Measurements from ENCODE around the gene LTA.

Gene LTA

DNA sequence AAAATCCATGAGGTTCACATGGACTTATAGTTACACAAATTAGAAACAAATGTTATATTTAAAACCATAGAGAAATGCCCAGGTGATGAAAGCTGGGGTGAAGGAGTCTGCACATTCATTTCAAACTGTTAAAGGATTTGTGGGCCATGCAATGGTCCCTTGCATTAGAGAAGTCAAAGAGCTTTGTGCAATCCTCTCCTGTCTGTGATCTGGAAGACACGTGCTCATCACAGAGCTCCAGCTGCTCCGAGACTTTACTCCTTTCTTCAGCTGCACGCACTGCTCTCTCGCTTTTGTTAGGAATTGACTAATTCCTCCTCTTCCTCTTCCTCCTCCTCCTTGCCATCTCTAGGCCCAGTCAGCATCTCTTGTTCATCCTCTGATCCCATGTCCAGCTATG lies 38.9 kb downstream of the LTA start:
- POLR2A ChIA-PET, result interaction anchor here (1.0 kb wide), 1 partner anchor 41 kb away, joined by 4 read pairs; no protein-coding TSS in a partner anchor
- Histone ChIP-seq H3K9me3 (ENCODE audit: control insufficient read depth, insufficient read depth, low read depth, low read length) (no peaks in the 10 kb centered on the region), H3K4me3 (ENCODE audit: low read depth, low read length) (no peak overlapping the region), H3K4me1 (ENCODE audit: control insufficient read depth, insufficient read depth, low read length) (peaks cover 7% of the 10 kb centered on the region; the same call in 1 of the 2 replicates), H3K27ac (ENCODE audit: extremely low read depth, low read depth, low read length) (no peak overlapping the region), H3K36me3 (ENCODE audit: control insufficient read depth in 2 of 2, insufficient read depth in 1 of 2, low read length in 2 of 2) (no peaks in the 10 kb centered on the region)
- TF ChIP-seq EGR2 (tag by site-specific recombination; IDR thresholded peaks at IDR 0.05; ENCODE audit: low read depth), result no peak
- TF ChIP-seq, protein P1, sequence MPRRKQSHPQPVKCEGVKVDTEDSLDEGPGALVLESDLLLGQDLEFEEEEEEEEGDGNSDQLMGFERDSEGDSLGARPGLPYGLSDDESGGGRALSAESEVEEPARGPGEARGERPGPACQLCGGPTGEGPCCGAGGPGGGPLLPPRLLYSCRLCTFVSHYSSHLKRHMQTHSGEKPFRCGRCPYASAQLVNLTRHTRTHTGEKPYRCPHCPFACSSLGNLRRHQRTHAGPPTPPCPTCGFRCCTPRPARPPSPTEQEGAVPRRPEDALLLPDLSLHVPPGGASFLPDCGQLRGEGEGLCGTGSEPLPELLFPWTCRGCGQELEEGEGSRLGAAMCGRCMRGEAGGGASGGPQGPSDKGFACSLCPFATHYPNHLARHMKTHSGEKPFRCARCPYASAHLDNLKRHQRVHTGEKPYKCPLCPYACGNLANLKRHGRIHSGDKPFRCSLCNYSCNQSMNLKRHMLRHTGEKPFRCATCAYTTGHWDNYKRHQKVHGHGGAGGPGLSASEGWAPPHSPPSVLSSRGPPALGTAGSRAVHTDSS (tag by site-specific recombination; IDR thresholded peaks at IDR 0.05), result 0 out of 2 replicates have a peak, but pooled peaks have one; percentile 33
- no peak for TF ChIP-seq SETDB1 (IDR thresholded peaks at IDR 0.05; ENCODE audit: insufficient read length, low read length)
- CTCF ChIA-PET, result interaction anchor here (0.7 to 7.8 kb wide), 7 partner anchors 10 to 258 kb away, joined by 3 to 113 read pairs (median 4); partner anchors contain the start of genes ATP6V1G2 and NCR3

DNA sequence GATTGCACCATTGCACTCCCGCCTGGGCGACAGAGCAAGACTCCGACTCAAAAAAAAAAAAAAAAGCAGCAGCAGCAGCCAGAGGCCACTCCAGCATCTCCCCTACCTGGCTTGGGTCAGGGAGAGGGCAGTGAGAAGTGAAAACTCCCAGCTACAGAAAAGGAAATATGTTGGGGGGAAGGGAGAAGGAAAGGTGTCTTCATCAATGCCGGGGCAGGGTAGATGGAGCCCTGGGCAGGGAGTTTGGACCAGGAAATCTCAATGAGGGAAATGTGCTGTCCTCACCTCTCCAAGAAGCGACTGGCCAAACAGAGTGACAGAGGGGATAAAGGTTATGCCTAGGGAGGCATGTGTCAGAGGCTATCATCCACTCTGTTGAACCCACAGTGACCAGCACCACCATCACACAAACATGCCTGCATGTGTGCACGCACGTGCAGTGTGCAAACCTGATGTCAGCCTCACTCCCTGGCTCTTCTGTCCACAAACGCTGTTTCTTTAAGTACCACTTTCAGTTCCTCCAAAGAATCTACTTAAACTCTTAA lies 42.1 kb downstream of the LTA start:
- H3K36me3 ChIP-seq (ENCODE audit: control insufficient read depth in 2 of 2, insufficient read depth in 1 of 2, low read length in 2 of 2), result no peaks in the 10 kb centered on the region
- ChIA-PET POLR2A (interaction anchor here (0.7 to 1.3 kb wide), 2 partner anchors 10 to 16 kb away, joined by 3 to 4 read pairs; no protein-coding TSS in a partner anchor), CTCF (interaction anchor here (0.7 to 3.7 kb wide), 6 partner anchors 15 to 1192 kb away, joined by 3 to 22 read pairs (median 4); no protein-coding TSS in a partner anchor)
- H3K9me3 ChIP-seq (ENCODE audit: control insufficient read depth, insufficient read depth, low read depth, low read length), result no peaks in the 10 kb centered on the region
- TF ChIP-seq ZNF274 (IDR thresholded peaks at IDR 0.05; ENCODE audit: low read length) (no peak), ZNF274 (tag by site-specific recombination; IDR thresholded peaks at IDR 0.05; ENCODE audit: borderline replicate concordance) (no peak), ZNF341 (tag by site-specific recombination; IDR thresholded peaks at IDR 0.05; ENCODE audit: low read depth) (peak; percentile 44; the same call in 1 of the 2 replicates), ZNF366 (tag by site-specific recombination; conservative IDR thresholded peaks at IDR 0.05) (no peak), FEZF1 (tag by site-specific recombination; IDR thresholded peaks at IDR 0.05) (no peak), ZNF335 (tag by site-specific recombination; conservative IDR thresholded peaks at IDR 0.05) (peak; percentile 74), KLF10 (tag by site-specific recombination; IDR thresholded peaks at IDR 0.05) (no peak), ZNF701 (tag by site-specific recombination; IDR thresholded peaks at IDR 0.05) (no peak)
- TF ChIP-seq, protein P2, sequence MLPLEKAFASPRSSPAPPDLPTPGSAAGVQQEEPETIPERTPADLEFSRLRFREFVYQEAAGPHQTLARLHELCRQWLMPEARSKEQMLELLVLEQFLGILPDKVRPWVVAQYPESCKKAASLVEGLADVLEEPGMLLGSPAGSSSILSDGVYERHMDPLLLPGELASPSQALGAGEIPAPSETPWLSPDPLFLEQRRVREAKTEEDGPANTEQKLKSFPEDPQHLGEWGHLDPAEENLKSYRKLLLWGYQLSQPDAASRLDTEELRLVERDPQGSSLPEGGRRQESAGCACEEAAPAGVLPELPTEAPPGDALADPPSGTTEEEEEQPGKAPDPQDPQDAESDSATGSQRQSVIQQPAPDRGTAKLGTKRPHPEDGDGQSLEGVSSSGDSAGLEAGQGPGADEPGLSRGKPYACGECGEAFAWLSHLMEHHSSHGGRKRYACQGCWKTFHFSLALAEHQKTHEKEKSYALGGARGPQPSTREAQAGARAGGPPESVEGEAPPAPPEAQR (tag by site-specific recombination; IDR thresholded peaks at IDR 0.05), result no peak
- no peak overlapping the region for H3K27ac ChIP-seq (ENCODE audit: extremely low read depth, low read depth, low read length)
- H3K4me1 ChIP-seq (ENCODE audit: control insufficient read depth, insufficient read depth, low read length), result peaks cover 7% of the 10 kb centered on the region; the same call in 1 of the 2 replicates
- no peak overlapping the region for H3K4me3 ChIP-seq (ENCODE audit: low read depth, low read length)

DNA sequence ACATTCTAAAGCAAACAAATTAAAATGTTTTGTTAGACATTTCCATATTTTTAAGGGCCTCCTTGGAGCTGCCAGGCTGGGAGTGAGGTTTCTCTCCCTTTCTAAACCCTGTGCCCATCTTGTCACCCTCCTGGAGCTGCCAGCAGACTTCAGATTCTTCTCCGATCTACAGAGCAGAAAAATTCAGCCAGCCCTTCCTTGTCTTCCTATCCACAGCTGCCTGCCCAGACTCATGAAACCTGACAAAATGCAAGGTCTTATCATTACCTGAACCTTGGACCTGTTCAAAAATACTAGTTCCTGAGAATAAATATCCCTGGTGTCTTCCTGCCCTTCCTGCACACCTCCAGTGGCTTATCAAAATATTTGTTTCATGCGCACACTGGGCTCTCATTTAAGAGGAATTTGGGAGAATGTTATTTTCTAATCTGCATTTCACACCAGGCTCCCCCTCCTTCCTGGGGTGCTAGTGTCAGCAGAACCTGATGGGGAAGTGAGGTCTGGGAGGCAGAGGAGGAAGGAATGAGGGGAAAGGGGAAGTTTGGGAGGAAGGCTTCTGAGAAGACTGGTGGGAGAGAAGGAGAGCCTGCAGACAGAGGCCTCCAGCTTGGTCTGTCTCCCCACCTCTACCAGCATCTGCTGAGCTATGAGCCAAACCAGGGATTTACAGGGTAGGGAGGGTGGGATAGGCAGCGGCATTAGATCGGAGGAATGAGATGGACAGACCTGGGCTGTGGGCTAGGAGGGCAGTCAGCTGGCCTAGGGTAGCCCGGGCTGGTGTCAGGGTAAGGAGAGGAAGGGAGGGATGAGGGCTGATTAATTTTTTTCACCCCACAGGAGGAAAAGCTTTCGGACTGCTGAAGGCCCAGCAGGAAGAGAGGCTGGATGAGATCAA lies 42.8 kb downstream of the LTA start, which contains the start of gene AIF1:
TSS of gene AIF1 (plus strand) at position 551 of the 895 bp plus-strand sequence. CDS start at position 647, 96 bp downstream.
- Histone ChIP-seq H3K4me1 (ENCODE audit: control insufficient read depth, insufficient read depth, low read length) (peaks cover 3% of the 10 kb centered on the region; the same call in 1 of the 2 replicates), H3K9me3 (ENCODE audit: control insufficient read depth, insufficient read depth, low read depth, low read length) (no peaks in the 10 kb centered on the region), H3K27ac (ENCODE audit: extremely low read depth, low read depth, low read length) (no peak within 1 kb of the TSS), H3K4me3 (ENCODE audit: low read depth, low read length) (no peak within 1 kb of the TSS), H3K36me3 (ENCODE audit: control insufficient read depth in 2 of 2, insufficient read depth in 1 of 2, low read length in 2 of 2) (no peaks in the 10 kb centered on the region)
- ChIA-PET CTCF (interaction anchor here (0.9 to 3.7 kb wide), 3 partner anchors 16 to 1192 kb away, joined by 3 to 22 read pairs (median 5); no protein-coding TSS in a partner anchor), POLR2A (no interaction called here)
- TF ChIP-seq KLF16 (tag by site-specific recombination; IDR thresholded peaks at IDR 0.05) (no peak), ZNF354C (tag by site-specific recombination; IDR thresholded peaks at IDR 0.05; ENCODE audit: borderline replicate concordance, low read depth) (no peak)
